ENCODE measurements around the gene COL9A3. TPM values are rescaled to one million over a fixed set of nuclear protein-coding genes. Genes with fewer than 3 reads are reported as not detected.

Gene COL9A3
- total RNA-seq, 1 experiment from 2014 or later, result 150 TPM

DNA sequence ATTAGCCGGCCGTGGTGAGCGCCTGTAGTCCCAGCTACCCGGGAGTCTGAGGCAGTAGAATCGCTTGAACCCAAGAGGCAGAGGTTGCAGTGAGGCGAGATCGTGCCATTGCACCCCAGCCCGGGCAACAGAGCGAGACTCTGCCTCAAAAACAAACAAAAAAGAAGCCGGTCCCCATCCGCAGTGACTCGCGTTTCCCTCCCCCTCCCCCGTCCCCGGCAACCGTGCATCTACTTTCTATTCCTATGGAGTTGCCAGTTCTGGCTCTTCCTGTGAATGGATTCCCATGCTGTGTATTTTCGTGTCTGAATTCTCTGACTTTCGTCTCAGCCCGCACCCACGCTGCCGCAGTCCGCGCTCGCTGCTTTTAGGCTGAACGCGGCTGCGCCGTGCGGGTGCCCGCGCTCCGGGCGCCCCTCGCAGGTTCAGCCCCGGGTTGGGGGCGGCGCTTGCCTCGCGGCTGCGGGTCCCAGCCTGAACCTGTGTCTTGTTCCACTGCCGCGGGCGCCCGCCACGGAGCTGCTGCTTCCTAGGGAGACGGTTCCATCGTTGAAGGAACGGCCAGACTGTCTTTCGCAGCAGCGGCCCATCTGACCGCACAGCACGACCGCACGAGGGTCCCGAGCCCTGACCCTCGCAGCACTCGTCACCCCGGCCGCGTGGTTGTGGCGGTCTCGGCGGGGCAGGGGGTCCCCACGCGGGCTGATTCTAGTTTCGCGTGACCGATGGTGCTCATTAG is 21.7 kb upstream of the COL9A3 start:
- no peaks in the 10 kb centered on the region for H4K20me1 ChIP-seq (ENCODE audit: control insufficient read depth, insufficient read depth, insufficient read length)
- H3K4me3 Mint-ChIP-seq, result peak overlapping the region; percentile 55 to 79
- no peak overlapping the region for H3K4ac ChIP-seq (ENCODE audit: low read depth, low read length)
- H3K9ac ChIP-seq (ENCODE audit: extremely low read depth, insufficient read length, low read length), result peak overlapping the region; percentile 22
- WGBS (ENCODE audit: extremely low coverage, insufficient read length, low lambda C conversion rate), result no CpG with 5 or more reads among the region's 68 CpGs
- H2BK15ac ChIP-seq (ENCODE audit: low read depth, low read length), result no peak overlapping the region
- no peak overlapping the region for H3K18ac ChIP-seq (ENCODE audit: insufficient read length, low read depth, low read length)
- H2BK5ac ChIP-seq (ENCODE audit: insufficient read length, low read length), result no peak overlapping the region
- H2BK120ac ChIP-seq (ENCODE audit: low read depth, low read length, poor library complexity, severe bottlenecking), result no peak overlapping the region
- H3K4me1 Mint-ChIP-seq, result peaks cover 13 to 22% of the 10 kb centered on the region in 2 experiments
- H3K23ac ChIP-seq (ENCODE audit: insufficient read length, low read depth, low read length), result no peak overlapping the region
- H2BK20ac ChIP-seq (ENCODE audit: low read depth, low read length, poor library complexity, severe bottlenecking), result no peak overlapping the region
- peaks cover 4% of the 10 kb centered on the region for H3K23me2 ChIP-seq (ENCODE audit: insufficient read length, low read depth, low read length, poor library complexity, severe bottlenecking)
- TF ChIP-seq, protein P1, sequence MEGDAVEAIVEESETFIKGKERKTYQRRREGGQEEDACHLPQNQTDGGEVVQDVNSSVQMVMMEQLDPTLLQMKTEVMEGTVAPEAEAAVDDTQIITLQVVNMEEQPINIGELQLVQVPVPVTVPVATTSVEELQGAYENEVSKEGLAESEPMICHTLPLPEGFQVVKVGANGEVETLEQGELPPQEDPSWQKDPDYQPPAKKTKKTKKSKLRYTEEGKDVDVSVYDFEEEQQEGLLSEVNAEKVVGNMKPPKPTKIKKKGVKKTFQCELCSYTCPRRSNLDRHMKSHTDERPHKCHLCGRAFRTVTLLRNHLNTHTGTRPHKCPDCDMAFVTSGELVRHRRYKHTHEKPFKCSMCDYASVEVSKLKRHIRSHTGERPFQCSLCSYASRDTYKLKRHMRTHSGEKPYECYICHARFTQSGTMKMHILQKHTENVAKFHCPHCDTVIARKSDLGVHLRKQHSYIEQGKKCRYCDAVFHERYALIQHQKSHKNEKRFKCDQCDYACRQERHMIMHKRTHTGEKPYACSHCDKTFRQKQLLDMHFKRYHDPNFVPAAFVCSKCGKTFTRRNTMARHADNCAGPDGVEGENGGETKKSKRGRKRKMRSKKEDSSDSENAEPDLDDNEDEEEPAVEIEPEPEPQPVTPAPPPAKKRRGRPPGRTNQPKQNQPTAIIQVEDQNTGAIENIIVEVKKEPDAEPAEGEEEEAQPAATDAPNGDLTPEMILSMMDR (conservative IDR thresholded peaks at IDR 0.05), result no peak
- no peak overlapping the region for H3K56ac ChIP-seq (ENCODE audit: insufficient read length, low read depth, low read length)
- H3K14ac ChIP-seq (ENCODE audit: insufficient read depth, low read length), result peak overlapping the region; percentile 45; the same call in 1 of the 2 replicates
- no peaks in the 10 kb centered on the region for H3K27me3 ChIP-seq (ENCODE audit: insufficient read depth, low read length)
- H3K79me2 ChIP-seq (ENCODE audit: insufficient read depth, low read length), result no peaks in the 10 kb centered on the region
- no peak overlapping the region for H4K5ac ChIP-seq (ENCODE audit: insufficient read length, low read depth, low read length)
- no peak overlapping the region for H2AK5ac ChIP-seq (ENCODE audit: insufficient read length, low read length)
- H3K4me1 ChIP-seq (ENCODE audit: insufficient read depth, low read length), result no peaks in the 10 kb centered on the region
- no peak overlapping the region for H4K91ac ChIP-seq (ENCODE audit: insufficient read length, low read depth, low read length)
- H2BK12ac ChIP-seq (ENCODE audit: insufficient read length, low read depth, low read length), result no peak overlapping the region
- no peak overlapping the region for H2AFZ ChIP-seq (ENCODE audit: low read length)
- peaks cover 28% of the 10 kb centered on the region for H3K27me3 Mint-ChIP-seq (ENCODE audit: low read depth)
- no peak overlapping the region for H3K27ac ChIP-seq (ENCODE audit: insufficient read length, low read depth, low read length)
- H4K8ac ChIP-seq (replicated peaks; ENCODE audit: insufficient read length, low read depth, low read length), result no peak overlapping the region
- H3K36me3 Mint-ChIP-seq (ENCODE audit: insufficient read depth in 1 of 3, low read depth in 3 of 3), result peaks cover 13 to 28% (median 24%) of the 10 kb centered on the region in 3 experiments
- H3K27ac Mint-ChIP-seq, result no peak overlapping the region
- H3T11ph ChIP-seq (ENCODE audit: low read length), result no peak overlapping the region
- H3K9me3 Mint-ChIP-seq, result no peaks in the 10 kb centered on the region; a peak in 1 of 5 replicates
- H3K79me1 ChIP-seq (ENCODE audit: insufficient read depth, low read depth, low read length, poor library complexity, severe bottlenecking), result no peaks in the 10 kb centered on the region
- no peaks in the 10 kb centered on the region for H3K9me3 ChIP-seq (ENCODE audit: control insufficient read depth, low read depth, low read length)
- H3K4me2 ChIP-seq (ENCODE audit: insufficient read depth, insufficient read length, low read length), result peak overlapping the region; percentile 62
- peak; percentile 65 for DNase-seq

Measured in H9 (cell line).